Measurements from ENCODE around the gene VLDLR. TPM values are rescaled to one million over a fixed set of nuclear protein-coding genes. Genes with fewer than 3 reads are reported as not detected.

VLDLR gene
- total and polyA plus RNA-seq, 8 donors, result 2.1 to 110 (median 6.7) TPM

DNA sequence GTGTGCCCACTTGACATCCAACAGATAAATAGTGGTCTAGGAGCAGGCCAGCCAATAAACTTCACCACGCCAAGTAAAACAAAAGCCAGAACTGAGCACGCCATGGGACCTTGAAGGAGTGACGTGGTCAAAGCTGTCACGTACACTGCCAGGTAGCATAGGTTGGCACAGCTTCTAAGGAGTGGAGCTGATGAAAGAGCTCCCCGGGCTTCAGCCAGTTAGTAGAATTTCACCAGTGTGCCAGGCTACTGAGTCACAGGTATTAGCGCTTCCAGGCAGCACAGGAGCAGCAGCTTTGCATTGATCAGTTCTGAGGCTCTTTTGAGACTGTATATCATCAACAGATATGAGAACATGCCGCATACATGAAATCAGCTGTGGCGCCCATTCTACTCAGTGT is 19.4 kb downstream of the VLDLR start:
- WGBS, 5 donors, result 52 to 74% (median 58%) methylated on average over 8 of the region's 8 CpGs
- intact Hi-C loops (cut with DNase I; ENCODE audit: low total_unique reads), result no loop called here
- Histone ChIP-seq H3K27me3 (no peaks in the 10 kb centered on the region), H3K36me3 (peaks cover 16 to 45% (median 32%) of the 10 kb centered on the region in 4 donors), H3K4me3 (no peak overlapping the region), H3K4me1 (peaks cover 4 to 20% (median 12%) of the 10 kb centered on the region in 4 donors), H3K27ac (peak overlapping the region; percentile 6 to 46 (median 39)), H3K9me3 (no peaks in the 10 kb centered on the region)
- peak in 1 of 3 donors; percentile 13 for TF ChIP-seq POLR2AphosphoS5 (IDR thresholded peaks at IDR 0.05)
- no peak for TF ChIP-seq EP300 (IDR thresholded peaks at IDR 0.05)
- no peak for TF ChIP-seq POLR2A (IDR thresholded peaks at IDR 0.05)
- DNase-seq, result peak in 1 of 2 donors; percentile 72

DNA sequence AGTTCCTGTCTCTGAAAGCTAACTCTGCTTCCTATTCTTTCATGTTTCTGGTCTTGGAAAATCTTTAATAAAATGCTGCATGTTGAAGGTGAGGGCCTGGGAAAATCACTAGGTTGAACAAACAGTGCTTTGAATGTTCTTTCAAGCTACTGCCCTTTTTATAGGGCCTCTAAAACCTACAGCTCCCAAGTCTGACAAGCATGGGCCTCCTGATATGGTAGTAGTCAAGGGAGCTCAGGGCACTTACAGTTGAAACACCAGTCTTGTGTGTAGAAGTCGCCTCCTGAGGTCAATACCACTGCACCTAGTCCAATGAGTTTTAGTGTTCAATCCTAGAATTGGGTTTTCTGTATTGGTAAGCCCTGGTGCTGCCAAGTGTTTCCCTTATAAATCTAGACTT is 20.5 kb downstream of the VLDLR start:
- Histone ChIP-seq H3K36me3 (peaks cover 16 to 55% (median 41%) of the 10 kb centered on the region in 4 donors), H3K27me3 (no peaks in the 10 kb centered on the region), H3K4me1 (peaks cover 4 to 20% (median 12%) of the 10 kb centered on the region in 4 donors), H3K27ac (peak overlapping the region in 1 of 5 donors; percentile 39), H3K9me3 (no peaks in the 10 kb centered on the region), H3K4me3 (no peak overlapping the region)
- DNase-seq, result no peak
- TF ChIP-seq POLR2AphosphoS5 (IDR thresholded peaks at IDR 0.05) (no peak), POLR2A (IDR thresholded peaks at IDR 0.05) (no peak), EP300 (IDR thresholded peaks at IDR 0.05) (no peak)
- TF ChIP-seq, protein P1, sequence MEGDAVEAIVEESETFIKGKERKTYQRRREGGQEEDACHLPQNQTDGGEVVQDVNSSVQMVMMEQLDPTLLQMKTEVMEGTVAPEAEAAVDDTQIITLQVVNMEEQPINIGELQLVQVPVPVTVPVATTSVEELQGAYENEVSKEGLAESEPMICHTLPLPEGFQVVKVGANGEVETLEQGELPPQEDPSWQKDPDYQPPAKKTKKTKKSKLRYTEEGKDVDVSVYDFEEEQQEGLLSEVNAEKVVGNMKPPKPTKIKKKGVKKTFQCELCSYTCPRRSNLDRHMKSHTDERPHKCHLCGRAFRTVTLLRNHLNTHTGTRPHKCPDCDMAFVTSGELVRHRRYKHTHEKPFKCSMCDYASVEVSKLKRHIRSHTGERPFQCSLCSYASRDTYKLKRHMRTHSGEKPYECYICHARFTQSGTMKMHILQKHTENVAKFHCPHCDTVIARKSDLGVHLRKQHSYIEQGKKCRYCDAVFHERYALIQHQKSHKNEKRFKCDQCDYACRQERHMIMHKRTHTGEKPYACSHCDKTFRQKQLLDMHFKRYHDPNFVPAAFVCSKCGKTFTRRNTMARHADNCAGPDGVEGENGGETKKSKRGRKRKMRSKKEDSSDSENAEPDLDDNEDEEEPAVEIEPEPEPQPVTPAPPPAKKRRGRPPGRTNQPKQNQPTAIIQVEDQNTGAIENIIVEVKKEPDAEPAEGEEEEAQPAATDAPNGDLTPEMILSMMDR (IDR thresholded peaks at IDR 0.05), result no peak
- intact Hi-C loops (cut with DNase I; ENCODE audit: low total_unique reads), result no loop called here
- 83 to 100% (median 96%) methylated on average over 1 of the region's 1 CpG for WGBS, 5 donors

DNA sequence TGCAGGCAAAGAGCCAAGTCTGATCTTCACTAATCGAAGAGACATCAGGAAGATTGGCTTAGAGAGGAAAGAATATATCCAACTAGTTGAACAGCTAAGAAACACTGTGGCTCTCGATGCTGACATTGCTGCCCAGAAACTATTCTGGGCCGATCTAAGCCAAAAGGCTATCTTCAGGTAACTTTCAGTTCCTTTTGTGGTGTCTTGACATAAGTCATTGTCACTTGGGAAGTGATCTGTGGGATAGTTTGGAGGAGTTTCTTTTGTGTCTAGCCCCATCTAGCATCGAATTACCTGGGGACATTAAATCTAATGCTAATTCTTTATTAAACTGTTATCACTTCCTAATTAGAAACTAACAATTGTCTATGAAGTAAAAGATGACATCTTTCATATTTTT is 24.0 kb downstream of the VLDLR start:
- intact Hi-C loops (cut with DNase I; ENCODE audit: low total_unique reads), result no loop called here
- Histone ChIP-seq H3K36me3 (peaks cover 31 to 90% (median 75%) of the 10 kb centered on the region in 4 donors), H3K4me3 (no peak overlapping the region), H3K9me3 (no peaks in the 10 kb centered on the region), H3K4me1 (peaks cover 4 to 10% (median 7%) of the 10 kb centered on the region in 4 donors), H3K27me3 (no peaks in the 10 kb centered on the region), H3K27ac (no peak overlapping the region)
- TF ChIP-seq POLR2A (IDR thresholded peaks at IDR 0.05) (no peak), EP300 (IDR thresholded peaks at IDR 0.05) (no peak), POLR2AphosphoS5 (IDR thresholded peaks at IDR 0.05) (no peak)
- TF ChIP-seq, protein P1 (IDR thresholded peaks at IDR 0.05), result no peak
- no peak for DNase-seq
- 85 to 95% (median 92%) methylated on average over 4 of the region's 4 CpGs for WGBS, 5 donors

DNA sequence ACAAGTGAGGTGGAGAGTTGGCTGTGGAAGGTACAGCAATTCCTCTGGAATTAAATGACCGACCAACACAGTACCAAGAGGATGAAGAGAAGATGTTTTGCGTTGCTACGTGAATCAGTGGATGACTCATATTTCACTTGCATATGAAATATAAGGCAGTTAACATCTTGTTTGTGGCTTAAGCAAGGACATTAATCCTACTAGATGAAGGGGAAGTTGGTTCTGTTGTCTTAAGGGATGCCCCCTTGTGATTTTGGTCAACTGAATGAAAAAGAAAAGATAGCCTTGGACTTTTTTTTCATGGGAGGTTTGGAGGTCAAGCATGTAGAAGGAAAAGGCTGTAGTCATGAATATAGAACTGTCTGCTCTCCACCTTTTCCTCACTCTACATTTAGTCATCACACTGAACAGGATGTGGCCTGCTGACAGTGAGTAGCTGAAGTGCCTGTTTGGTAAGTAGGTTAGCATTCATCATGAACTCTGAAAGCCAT is 33.9 kb downstream of the VLDLR start:
- Histone ChIP-seq H3K27ac (peak overlapping the region in 1 of 5 donors; percentile 53), H3K36me3 (peaks cover 13 to 53% (median 49%) of the 10 kb centered on the region in 4 donors), H3K27me3 (no peaks in the 10 kb centered on the region), H3K4me3 (no peak overlapping the region), H3K9me3 (no peaks in the 10 kb centered on the region), H3K4me1 (no peaks in the 10 kb centered on the region)
- intact Hi-C loops (cut with DNase I; ENCODE audit: low total_unique reads), result no loop called here
- no peak for TF ChIP-seq EP300 (IDR thresholded peaks at IDR 0.05)
- no peak for TF ChIP-seq POLR2A (IDR thresholded peaks at IDR 0.05)
- no peak for TF ChIP-seq POLR2AphosphoS5 (IDR thresholded peaks at IDR 0.05)
- TF ChIP-seq, protein P1 (IDR thresholded peaks at IDR 0.05), result no peak
- 55 to 79% (median 77%) methylated on average over 3 of the region's 3 CpGs for WGBS, 5 donors
- DNase-seq, result peak in 1 of 2 donors; percentile 28

DNA sequence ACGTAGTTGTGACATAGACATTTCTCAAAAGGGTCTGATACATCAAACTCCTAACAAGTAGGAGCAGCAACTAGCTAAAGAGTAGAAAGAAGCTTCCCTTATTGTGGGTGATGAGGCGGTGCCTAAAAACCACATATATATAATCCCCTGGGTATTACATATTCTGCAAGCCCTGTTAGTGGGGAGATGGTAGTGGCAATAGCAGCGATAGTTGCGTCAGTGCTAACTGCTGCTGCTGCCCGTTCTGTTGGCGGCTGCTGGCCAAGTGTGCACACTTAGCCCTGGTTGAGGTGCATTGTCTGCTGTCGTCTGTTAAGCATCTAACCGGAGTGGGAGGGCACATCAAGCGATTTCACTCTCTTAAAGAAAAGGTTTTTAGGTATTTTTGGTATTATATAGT is 35.8 kb downstream of the VLDLR start:
- H3K36me3 ChIP-seq, result peaks cover 8 to 33% (median 29%) of the 10 kb centered on the region in 4 donors
- TF ChIP-seq, protein P1 (IDR thresholded peaks at IDR 0.05), result no peak
- TF ChIP-seq POLR2AphosphoS5 (IDR thresholded peaks at IDR 0.05) (no peak), EP300 (IDR thresholded peaks at IDR 0.05) (no peak)
- H3K27ac ChIP-seq, result no peak overlapping the region
- intact Hi-C loops (cut with DNase I; ENCODE audit: low total_unique reads), result no loop called here
- 76 to 83% (median 77%) methylated on average over 9 of the region's 9 CpGs for WGBS, 5 donors
- peak in 1 of 2 donors; percentile 3 for DNase-seq
- H3K27me3 ChIP-seq, result no peaks in the 10 kb centered on the region
- no peak overlapping the region for H3K4me3 ChIP-seq
- H3K9me3 ChIP-seq, result no peaks in the 10 kb centered on the region
- H3K4me1 ChIP-seq, result no peaks in the 10 kb centered on the region
